ENCODE results near the gene USP6NL. TPM values are rescaled to one million over a fixed set of nuclear protein-coding genes. Genes with fewer than 3 reads are reported as not detected.

USP6NL gene
- total RNA-seq, 1 donor from 2014 or later = 19.4 TPM

DNA sequence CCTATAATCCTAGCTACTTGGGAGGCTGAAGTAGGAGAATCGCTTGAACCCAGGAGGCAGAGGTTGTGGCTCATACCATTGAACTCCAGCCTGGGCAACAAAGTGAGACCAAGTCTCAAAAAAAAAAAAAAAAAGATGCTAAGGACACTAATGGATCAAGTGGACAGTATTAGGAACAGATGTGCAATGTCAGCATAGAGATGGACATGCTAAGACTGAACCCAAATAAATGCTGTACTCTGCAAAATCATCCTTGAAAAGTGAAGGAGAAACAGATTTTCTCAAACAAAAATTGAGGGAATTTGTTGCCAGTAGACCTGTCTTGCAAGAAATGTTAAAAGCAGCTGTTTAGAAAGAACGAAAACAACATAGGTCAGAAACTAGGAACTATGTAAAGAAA, 194.5 kb downstream of the USP6NL start:
- no peak for DNase-seq (ENCODE audit: low read depth)

- no peak for DNase-seq (ENCODE audit: low read depth)
Observed at GRCh38 chr10:11415095-11415494, 196.4 kb downstream of the USP6NL start.

DNA sequence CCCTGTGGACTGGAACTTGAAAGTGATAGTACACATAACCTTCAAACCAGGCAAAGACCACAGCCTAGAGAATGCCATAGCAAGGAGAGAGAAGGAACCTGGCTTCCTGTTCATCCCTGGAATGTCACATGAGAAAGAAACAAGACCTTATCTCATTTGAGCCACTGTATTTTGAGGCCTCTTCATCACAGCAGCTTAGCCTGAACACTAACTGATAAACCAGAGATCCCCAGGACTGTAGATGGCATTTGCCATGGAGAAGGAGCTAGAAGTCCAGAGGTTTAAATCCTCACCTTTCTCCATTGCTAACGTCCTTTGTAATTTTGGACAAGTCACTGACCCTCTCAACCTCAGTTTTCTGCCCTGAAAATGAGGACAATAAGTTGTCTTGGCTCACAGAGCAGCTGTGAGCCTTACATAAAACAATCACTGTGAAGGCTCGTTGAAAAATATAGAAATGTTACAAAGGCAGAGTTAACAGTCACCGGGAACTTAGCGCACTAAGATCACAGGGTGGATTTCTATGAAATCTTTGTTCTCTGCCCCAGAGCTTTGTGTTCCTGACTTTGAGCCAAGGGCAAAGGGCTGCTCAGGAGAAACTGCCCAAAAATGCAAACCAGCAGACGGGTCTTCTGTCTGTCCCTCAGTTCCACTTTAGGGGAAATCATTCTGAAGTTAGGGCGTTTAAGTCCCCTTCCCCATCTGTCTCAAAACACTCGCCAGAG, 197.0 kb downstream of the USP6NL start:
- DNase-seq (ENCODE audit: low read depth) = no peak

- DNase-seq (ENCODE audit: low read depth) = no peak
Observed at GRCh38 chr10:11411926-11412545, 199.4 kb downstream of the USP6NL start.

DNA sequence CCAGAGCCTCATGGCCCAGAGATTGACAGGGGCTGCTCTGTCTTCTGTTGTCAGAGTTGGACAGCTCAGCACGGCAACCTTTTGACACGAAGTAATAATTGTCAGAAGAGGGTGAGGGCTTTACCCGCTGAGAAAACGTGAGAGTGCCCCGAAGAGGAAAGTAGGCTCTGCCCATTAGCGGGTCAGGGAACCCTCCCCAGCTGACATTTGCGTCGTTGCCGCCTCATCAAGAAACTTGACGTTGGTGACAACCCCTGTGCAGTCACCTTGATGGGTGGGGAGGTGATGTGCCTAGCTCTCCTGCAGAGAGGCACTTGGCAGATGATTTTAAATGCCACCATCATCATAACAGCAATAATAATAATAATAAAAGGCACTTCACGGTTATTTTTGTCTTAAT, 202.1 kb downstream of the USP6NL start:
- DNase-seq (ENCODE audit: low read depth) = no peak

GRCh38 chr10:11407939-11408338, 203.5 kb downstream of the USP6NL start:
- DNase-seq (ENCODE audit: low read depth) = no peak

GRCh38 chr10:11406746-11407145, 204.7 kb downstream of the USP6NL start:
- no peak for DNase-seq (ENCODE audit: low read depth)

DNA sequence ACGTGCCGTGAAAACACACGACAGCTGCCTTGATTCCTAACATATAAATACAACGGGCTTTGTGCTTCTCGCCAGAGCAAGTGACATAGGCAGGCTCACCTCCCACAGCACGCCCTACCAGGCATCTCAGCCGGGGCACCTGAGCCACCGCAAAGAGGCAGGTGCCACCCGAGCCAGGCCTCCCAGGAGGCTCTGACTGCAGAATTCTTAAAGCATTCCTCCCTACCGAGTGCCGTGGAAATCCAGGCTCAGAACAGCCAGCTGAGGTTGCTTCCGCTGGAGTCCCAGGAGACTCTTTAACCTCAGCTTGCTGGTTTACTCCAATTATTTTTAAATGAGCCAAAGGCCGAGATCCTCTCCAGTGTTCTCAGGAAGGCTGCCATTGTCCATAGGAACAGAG, 206.5 kb downstream of the USP6NL start:
- no peak for DNase-seq (ENCODE audit: low read depth)

Other genes starting within 250 kb of the USP6NL start
- gene ECHDC3, start 130.7 kb upstream of the USP6NL start, total RNA-seq = 14.9 and 19.0 TPM in 2 replicates
- gene PROSER2, start 211.7 kb upstream of the USP6NL start, total RNA-seq = 60.9 and 84.9 TPM in 2 replicates

All from renal cortical epithelial cell (primary cell).